Dermis microvascular lymphatic vessel endothelial cell (primary cell): ENCODE data around the gene TSEN54. TPM values are rescaled to one million over a fixed set of nuclear protein-coding genes. Genes with fewer than 3 reads are reported as not detected.
A peak's percentile ranks its signal among the peaks of the same experiment; 100 is the strongest.

Experiments
- DNase-seq, 2 donors: peaks; one replicate each; pipeline versions ENCODE4 v3.0.0 to v3.0.0-alpha.2; 2010; ENCODE audit warnings: low read depth in 2 of 2
- total RNA-seq: library from RNA; depleted of rRNA; stranded (reverse); fragments of >200 nt; gene quantifications from 2 replicates; pipeline ENCODE4 v1.2.1, GENCODE V29; 2014

TSEN54 gene
- total RNA-seq, 1 donor from 2014 or later = 10.7 TPM

GRCh38 chr17:75564195-75564594 is 47.9 kb downstream of the TSEN54 start:
- no peak for DNase-seq

- DNase-seq = no peak
Measured at GRCh38 chr17:75565066-75565465, 48.7 kb downstream of the TSEN54 start.

- no peak for DNase-seq
Measured at GRCh38 chr17:75565618-75566017, 49.3 kb downstream of the TSEN54 start.

DNA sequence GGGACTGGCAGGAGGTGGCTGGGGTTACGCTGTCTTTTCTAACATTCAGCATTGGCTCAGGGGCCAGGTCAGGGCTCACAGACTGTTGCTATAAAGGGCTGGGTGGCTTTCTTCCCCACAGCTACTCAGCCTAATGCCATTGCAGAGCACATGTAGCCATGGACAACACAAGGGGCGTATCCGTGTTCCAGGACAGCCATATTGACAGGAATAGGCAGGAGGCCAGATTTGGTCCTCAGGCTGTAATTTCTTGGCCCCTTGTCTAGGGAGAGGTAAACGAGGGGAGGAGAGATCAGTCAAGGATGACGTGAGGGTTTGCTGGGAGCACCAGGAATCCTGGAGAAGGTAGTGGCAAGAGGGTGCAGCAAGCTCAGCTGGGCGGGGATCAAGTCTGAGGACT is 50.1 kb downstream of the TSEN54 start:
- DNase-seq = no peak

DNA sequence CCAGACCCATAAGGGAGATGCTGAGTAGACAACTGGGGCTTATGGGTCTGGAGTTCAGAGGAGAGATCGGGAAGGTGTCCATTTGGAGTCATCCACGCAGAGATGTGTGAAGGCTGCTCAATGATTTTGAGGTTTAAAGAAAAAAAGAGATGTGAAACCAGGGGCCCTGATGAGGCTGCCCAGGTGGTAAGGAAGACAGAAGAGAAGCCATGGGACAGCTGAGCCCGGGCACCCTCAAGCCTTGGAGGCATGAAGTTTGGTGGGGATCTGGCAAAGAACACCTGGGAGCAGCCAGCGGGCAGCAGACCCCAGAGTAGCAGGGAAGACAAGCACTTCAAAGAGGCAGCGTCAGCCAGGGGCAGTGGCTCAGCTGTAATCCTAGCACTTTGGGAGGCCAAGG is 50.5 kb downstream of the TSEN54 start:
- no peak for DNase-seq

GRCh38 chr17:75568412-75569255 is 52.3 kb downstream of the TSEN54 start:
- no peak for DNase-seq

DNA sequence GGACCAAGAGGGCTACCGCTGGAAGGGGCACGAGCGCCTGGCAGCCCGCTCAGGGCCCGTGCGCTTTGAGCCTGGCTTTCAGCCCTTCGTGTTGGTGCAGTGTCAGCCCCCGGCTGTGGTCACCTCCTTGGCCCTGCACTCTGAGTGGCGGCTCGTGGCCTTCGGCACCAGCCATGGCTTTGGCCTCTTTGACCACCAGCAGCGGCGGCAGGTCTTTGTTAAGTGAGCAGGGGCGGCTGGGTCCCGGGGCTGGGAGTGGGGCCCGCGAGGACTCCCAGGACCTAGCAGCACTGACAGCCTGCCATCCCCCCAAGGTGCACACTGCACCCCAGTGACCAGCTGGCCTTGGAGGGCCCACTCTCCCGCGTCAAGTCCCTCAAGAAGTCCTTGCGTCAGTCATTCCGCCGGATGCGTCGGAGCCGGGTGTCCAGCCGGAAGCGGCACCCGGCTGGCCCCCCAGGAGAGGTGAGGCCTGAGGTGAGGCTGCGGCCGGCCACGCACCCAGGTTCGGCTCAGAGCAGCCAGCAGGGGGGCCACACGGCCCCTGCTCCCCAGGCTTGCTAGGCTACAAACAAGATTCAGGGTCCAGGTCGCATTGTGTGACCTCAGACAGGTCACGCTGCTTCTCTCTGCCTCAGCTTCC is 53.8 kb downstream of the TSEN54 start:
- no peak for DNase-seq

GRCh38 chr17:75570772-75571171 is 54.4 kb downstream of the TSEN54 start:
- no peak for DNase-seq

GRCh38 chr17:75571197-75571884 is 55.0 kb downstream of the TSEN54 start:
- peak in 1 of 2 donors; percentile 65 for DNase-seq

GRCh38 chr17:75571885-75572215 is 55.5 kb downstream of the TSEN54 start:
- DNase-seq = no peak

GRCh38 chr17:75572713-75573539 is 56.6 kb downstream of the TSEN54 start:
- no peak for DNase-seq

DNA sequence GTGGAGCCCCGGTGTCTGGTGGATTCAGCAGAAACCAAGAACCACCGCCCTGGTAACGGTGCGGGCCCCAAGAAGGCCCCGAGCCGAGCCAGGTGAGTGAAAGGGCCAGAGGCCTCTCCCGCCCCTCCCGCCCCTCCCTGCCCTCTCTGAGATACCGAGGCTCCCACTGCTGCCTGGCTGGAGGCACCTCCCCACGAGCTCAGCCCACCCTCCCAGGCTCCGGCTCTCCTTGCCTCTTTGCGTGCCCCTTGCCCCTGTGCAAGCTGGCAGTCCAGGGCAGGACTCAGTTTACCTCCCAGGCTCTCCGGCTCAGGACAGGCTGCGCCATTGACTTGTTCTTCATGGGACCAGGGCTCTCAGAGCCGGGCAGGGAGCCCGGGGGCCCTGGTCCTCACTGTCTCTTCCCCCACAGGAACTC is 57.2 kb downstream of the TSEN54 start:
- no peak for DNase-seq

- no peak for DNase-seq
Measured at GRCh38 chr17:75573994-75574393, 57.7 kb downstream of the TSEN54 start.

Other genes with a start within 250 kb of the TSEN54 start
- 10.4 and 10.9 TPM in 2 replicates for gene MIF4GD, start 245.3 kb upstream of the TSEN54 start, total RNA-seq
- gene SLC25A19, start 227.1 kb upstream of the TSEN54 start, total RNA-seq = 6.2 and 6.6 TPM in 2 replicates
- gene GRB2, start 110.8 kb upstream of the TSEN54 start, total RNA-seq = 69.3 and 81.2 TPM in 2 replicates
- 17.2 and 27.2 TPM in 2 replicates for gene TMEM94, start 59.9 kb upstream of the TSEN54 start, total RNA-seq
- gene CASKIN2, start 991 bp upstream of the TSEN54 start, total RNA-seq = 7.2 and 10.9 TPM in 2 replicates
- 12.6 and 13.9 TPM in 2 replicates for gene LLGL2, start 9.2 kb downstream of the TSEN54 start, total RNA-seq
- gene MYO15B, start 71.3 kb downstream of the TSEN54 start, total RNA-seq = 5.3 and 12.3 TPM in 2 replicates
- under 0.01 TPM in 1 of 2 replicates, not detected in the other for gene SMIM5, start 116.9 kb downstream of the TSEN54 start, total RNA-seq
- 11.2 and 11.5 TPM in 2 replicates for gene RECQL5, start 150.6 kb downstream of the TSEN54 start, total RNA-seq
- 41.2 and 44.9 TPM in 2 replicates for gene SAP30BP, start 150.8 kb downstream of the TSEN54 start, total RNA-seq
- 16.9 and 37.6 TPM in 2 replicates for gene ITGB4, start 204.9 kb downstream of the TSEN54 start, total RNA-seq
- gene GALK1, start 248.7 kb downstream of the TSEN54 start, total RNA-seq = 85.7 and 96.2 TPM in 2 replicates